K562 (cell line): ENCODE data around the gene DDHD1. TPM values are rescaled to one million over a fixed set of nuclear protein-coding genes. Genes with fewer than 3 reads are reported as not detected.

ENCODE experiments used
- ATAC-seq: fragments of 200-7000 bp; cut with Tn5 transposase; 3 replicates; pipeline ENCODE4 v1.9.1; 2020; ENCODE audit warnings: moderate library complexity
- BruUV-seq: library from RNA; stranded (reverse); fragments of 400-500 nt; replicated peaks from 2 replicates; lab custom pipeline; 2021; lab: Mats Ljungman, UMichigan
- CTCF ChIA-PET: fragments of 300-600 bp; formaldehyde crosslinking; extraction: SDS; loops from one replicate; lab custom pipeline; 2021; ENCODE audit warnings: low intra/inter-chr PET ratio; lab: Yijun Ruan, JAX
- POLR2A ChIA-PET: fragments of 300-600, 350-650 bp; sonication (Branson Sonifier 250); formaldehyde crosslinking; extraction: SDS; loops from one replicate; lab custom pipeline; 2021; ENCODE audit warnings: antibody characterized with exemption, inconsistent platforms; lab: Yijun Ruan, JAX
- DNase-seq, 4 experiments: peaks; one replicate each; pipeline versions ENCODE4 v3.0.0 to v3.0.0-alpha.2; 2011 to 2018; ENCODE audit warnings: low spot score in 3 of 4, mixed read lengths in 3 of 4; ENCODE audit errors: extremely low read depth in 1 of 4
- FAIRE-seq: peaks from 2 replicates; lab custom pipeline; 2011; peaks lifted over from hg19 to GRCh38; lab: Jason Lieb, UNC
- H2AFZ ChIP-seq: 2 replicates; pipeline ENCODE4 v1.6.0; 2011; ENCODE audit warnings: low read depth, low read length, control low read depth, inconsistent platforms
- H3K27ac ChIP-seq: fragments of 200-600 bp; 3 replicates; pipeline ENCODE4 v1.8.0; 2011; ENCODE audit warnings: low read depth, mild to moderate bottlenecking, control low read depth, inconsistent platforms, low read length, moderate library complexity, mixed read lengths; ENCODE audit errors: extremely low read depth
- H3K27me3 ChIP-seq, 2 experiments: fragments of 300-600 bp in 1 of 2; 2 replicates in 1 of 2; 3 replicates in 1 of 2; pipeline versions ENCODE4 v1.6.0 to v1.8.0; 2011; ENCODE audit warnings: inconsistent platforms in 2 of 2, low read length in 2 of 2, mild to moderate bottlenecking in 1 of 2, mixed read lengths in 1 of 2, moderate library complexity in 1 of 2; ENCODE audit not compliant: control insufficient read depth in 2 of 2, insufficient read depth in 2 of 2
- H3K36me3 ChIP-seq: fragments of 300-600 bp; 3 replicates; pipeline ENCODE4 v1.8.0; 2011; ENCODE audit warnings: mild to moderate bottlenecking, low read length, inconsistent platforms; ENCODE audit not compliant: control insufficient read depth, insufficient read depth
- H3K4me1 ChIP-seq, 2 experiments: fragments of 200-600 bp in 1 of 2; replicated peaks in 1 of 2; 2 replicates in 1 of 2; 3 replicates in 1 of 2; pipeline versions ENCODE4 v1.5.1 to v1.8.0; 2011; ENCODE audit warnings: inconsistent platforms in 2 of 2, low read length in 2 of 2, mild to moderate bottlenecking in 1 of 2, mixed read lengths in 1 of 2, moderate library complexity in 1 of 2; ENCODE audit not compliant: control insufficient read depth in 2 of 2, insufficient read depth in 2 of 2
- H3K4me2 ChIP-seq: 2 replicates; pipeline ENCODE4 v1.6.1; 2011; ENCODE audit warnings: low read length, control low read depth, inconsistent platforms, mixed read lengths; ENCODE audit not compliant: insufficient read depth
- H3K4me3 ChIP-seq: fragments of 200-600 bp; sonication (generic), shearing (Covaris generic); 2 replicates; pipeline ENCODE4 v1.5.1; 2016; ENCODE audit warnings: control low read depth, inconsistent platforms
- H3K79me2 ChIP-seq: fragments of 200-600 bp; 3 replicates; pipeline ENCODE4 v1.8.0; 2011; ENCODE audit warnings: low read length, inconsistent platforms; ENCODE audit not compliant: control insufficient read depth, insufficient read depth
- H3K9ac ChIP-seq, 2 experiments: 2 replicates each; pipeline versions ENCODE4 v1.6.0 to v1.6.1; 2011; ENCODE audit warnings: low read depth in 2 of 2, low read length in 2 of 2, control low read depth in 1 of 2, inconsistent platforms in 1 of 2, mild to moderate bottlenecking in 1 of 2, mixed read lengths in 1 of 2; ENCODE audit not compliant: insufficient read depth in 1 of 2
- H3K9me1 ChIP-seq: one replicate; pipeline ENCODE4 v1.6.0; 2011; ENCODE audit warnings: inconsistent platforms, mild to moderate bottlenecking, low read length, moderate library complexity; ENCODE audit not compliant: control insufficient read depth, insufficient read depth
- H3K9me3 ChIP-seq: replicated peaks from 2 replicates; pipeline ENCODE4 v1.5.1; 2011; ENCODE audit warnings: low read depth, low read length, inconsistent platforms; ENCODE audit not compliant: control insufficient read depth, insufficient read depth
- H4K20me1 ChIP-seq: replicated peaks from 2 replicates; pipeline ENCODE4 v1.6.1; 2011; ENCODE audit warnings: low read length, inconsistent platforms, mixed read lengths; ENCODE audit not compliant: control insufficient read depth, insufficient read depth
- CREB1 ChIP-seq, 2 experiments: sonication (generic) in 1 of 2; formaldehyde crosslinking in 1 of 2; IDR thresholded peaks; 2 replicates each; pipeline versions ENCODE4 v1.6.1 to v1.8.0; 2012 to 2022; ENCODE audit warnings: inconsistent platforms in 1 of 2, mild to moderate bottlenecking in 1 of 2, missing genetic modification reagents in 1 of 2, moderate library complexity in 1 of 2
- MAFG ChIP-seq: fragments of 450-650 bp; conservative IDR thresholded peaks from 2 replicates; pipeline ENCODE4 v1.6.1; 2016; ENCODE audit warnings: missing genetic modification characterization, missing compliant biosample characterization
- RNF219 ChIP-seq: fragments of 250-450 bp; sonication (Bioruptor Pico); IDR thresholded peaks from 2 replicates; pipeline ENCODE4 v1.5.0; 2022; ENCODE audit warnings: mild to moderate bottlenecking
- SMARCE1 ChIP-seq: fragments of 450-650 bp; IDR thresholded peaks from 2 replicates; pipeline ENCODE4 v1.7.1; 2016; ENCODE audit warnings: mild to moderate bottlenecking
- WGBS: fragments of 100-300 bp; shearing (Covaris generic); methylation state at CpG from one replicate; pipeline ENCODE4 v1.1.6; 2016; ENCODE audit warnings: low coverage, mixed read lengths; ENCODE audit not compliant: insufficient coverage; ENCODE audit errors: missing lambda C conversion rate; 5-methylcytosine and 5-hydroxymethylcytosine counted together
- in situ Hi-C: fragments of 300-500 bp; cut with MboI; formaldehyde crosslinking; loops from 4 replicates; pipeline ENCODE4 v1.15.0; 2018; ENCODE audit warnings: inconsistent platforms, mixed read lengths
- intact Hi-C: fragments of 100-400 bp; cut with micrococcal nuclease; formaldehyde crosslinking; loops from 2 replicates; pipeline ENCODE4 v1.14.2; 2022
- polyA plus RNA-seq, 8 experiments: library from polyadenylated mRNA; depleted of rRNA in 4 of 8; stranded (reverse) in 5 of 8; unstranded in 3 of 8; fragments of >200 nt; fragmentation: Nextera tagmentation in 2 of 8; fragmentation: Illumina TruSeq in 1 of 8; extraction: Ambion mirVana in 2 of 8; extraction: Trizol in 1 of 8; gene quantifications; 2 replicates each; pipeline versions ENCODE4 v1.2.1 to v1.2.3, GENCODE V29; 2011 to 2014; ENCODE audit warnings: inconsistent platforms in 1 of 8, missing spikeins in 1 of 8
- total RNA-seq, 7 experiments: library from RNA; depleted of rRNA in 6 of 7; stranded (reverse); fragments of >200 nt in 6 of 7; fragmentation: Illumina TruSeq in 2 of 7; extraction: Trizol in 2 of 7; gene quantifications; 2 replicates each; pipeline versions ENCODE4 v1.2.1 to v1.2.3, GENCODE V29; 2011 to 2021; ENCODE audit warnings: low replicate concordance in 1 of 7

The DDHD1 gene
- total and polyA plus RNA-seq, 9 of the 15 experiments (the other 6 are each of a cell fraction or from before 2014, with no cell fraction given) = 1.2 to 12.3 (median 5.0) TPM

GRCh38 chr14:52998376-52999015 lies 154.6 kb downstream of the DDHD1 start:
- Histone ChIP-seq H3K9me3 (no peaks in the 10 kb centered on the region), H4K20me1 (no peaks in the 10 kb centered on the region), H3K79me2 (no peaks in the 10 kb centered on the region), H3K27me3 (0 out of 5 replicates have a peak, but pooled peaks cover 0 to 6% of the 10 kb centered on the region in 2 experiments), H3K9me1 (no peaks in the 10 kb centered on the region), H3K9ac (no peak overlapping the region)
- BruUV-seq = no TSS peak
- ChIA-PET POLR2A (no interaction called here), CTCF (no interaction called here)
- in situ Hi-C loops = no loop called here
- FAIRE-seq = no peak
- DNase-seq = no peak
- TF ChIP-seq RNF219 (CRISPR knock-in tag) (no peak), CREB1 (IDR thresholded peaks at IDR 0.05) (no peak), CREB1 (CRISPR knock-in tag; IDR thresholded peaks at IDR 0.05) (no peak), SMARCE1 (no peak), MAFG (tag) (no peak)
- TF ChIP-seq, all 486 proteins: peak for 0
- Histone ChIP-seq H2AFZ (no peak overlapping the region), H3K27ac (no peak overlapping the region), H3K36me3 (no peaks in the 10 kb centered on the region), H3K4me1 (peaks cover 0 to 4% of the 10 kb centered on the region in 2 experiments; a peak in 2 of 5 replicates), H3K4me2 (no peak overlapping the region), H3K4me3 (no peak overlapping the region)
- 0% methylated on average over 5 of the region's 6 CpGs for WGBS
- ATAC-seq = no peak
- intact Hi-C loops = no loop called here
